Retinal pigment epithelial cell (primary cell): Measurements from ENCODE around the gene WNT4.

Source experiments
- DNase-seq: peaks from one replicate; pipeline ENCODE4 v3.0.0-alpha.2; 2010; ENCODE audit warnings: low read depth
- H3K4me3 ChIP-seq: 2 replicates; pipeline ENCODE4 v1.5.1; 2011; ENCODE audit warnings: mild to moderate bottlenecking, low read length, control low read depth, moderate library complexity
- TF ChIP-seq, protein P1 (sequence below): conservative IDR thresholded peaks from 2 replicates; pipeline ENCODE4 v1.5.1; 2011; ENCODE audit warnings: low read depth, low read length, control low read depth, inconsistent platforms

Gene WNT4

GRCh38 chr1:22102746-22103145, 40.2 kb downstream of the WNT4 start:
- H3K4me3 ChIP-seq: no peak overlapping the region
- TF ChIP-seq, protein P1, sequence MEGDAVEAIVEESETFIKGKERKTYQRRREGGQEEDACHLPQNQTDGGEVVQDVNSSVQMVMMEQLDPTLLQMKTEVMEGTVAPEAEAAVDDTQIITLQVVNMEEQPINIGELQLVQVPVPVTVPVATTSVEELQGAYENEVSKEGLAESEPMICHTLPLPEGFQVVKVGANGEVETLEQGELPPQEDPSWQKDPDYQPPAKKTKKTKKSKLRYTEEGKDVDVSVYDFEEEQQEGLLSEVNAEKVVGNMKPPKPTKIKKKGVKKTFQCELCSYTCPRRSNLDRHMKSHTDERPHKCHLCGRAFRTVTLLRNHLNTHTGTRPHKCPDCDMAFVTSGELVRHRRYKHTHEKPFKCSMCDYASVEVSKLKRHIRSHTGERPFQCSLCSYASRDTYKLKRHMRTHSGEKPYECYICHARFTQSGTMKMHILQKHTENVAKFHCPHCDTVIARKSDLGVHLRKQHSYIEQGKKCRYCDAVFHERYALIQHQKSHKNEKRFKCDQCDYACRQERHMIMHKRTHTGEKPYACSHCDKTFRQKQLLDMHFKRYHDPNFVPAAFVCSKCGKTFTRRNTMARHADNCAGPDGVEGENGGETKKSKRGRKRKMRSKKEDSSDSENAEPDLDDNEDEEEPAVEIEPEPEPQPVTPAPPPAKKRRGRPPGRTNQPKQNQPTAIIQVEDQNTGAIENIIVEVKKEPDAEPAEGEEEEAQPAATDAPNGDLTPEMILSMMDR: no peak
- DNase-seq: peak; percentile 25

DNA sequence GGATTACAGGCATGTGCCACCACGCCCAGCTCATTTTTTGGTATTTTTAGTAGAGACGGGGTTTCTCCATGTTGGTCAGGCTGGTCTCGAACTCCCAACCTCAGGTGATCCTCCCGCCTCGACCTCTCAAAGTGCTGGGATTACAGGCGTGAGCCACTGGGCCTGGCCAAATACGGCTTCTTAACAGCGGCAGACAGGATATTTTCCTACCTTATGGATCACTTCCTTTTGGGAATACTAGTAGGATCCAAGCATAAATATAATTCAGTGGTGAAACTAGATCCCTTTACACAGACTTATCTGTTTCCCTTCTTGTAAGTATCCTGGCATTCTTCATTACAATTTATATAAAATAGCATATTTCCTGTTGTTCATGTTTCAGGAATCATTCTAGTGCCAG, 40.9 kb downstream of the WNT4 start:
- TF ChIP-seq, protein P1: no peak
- no peak overlapping the region for H3K4me3 ChIP-seq
- no peak for DNase-seq

DNA sequence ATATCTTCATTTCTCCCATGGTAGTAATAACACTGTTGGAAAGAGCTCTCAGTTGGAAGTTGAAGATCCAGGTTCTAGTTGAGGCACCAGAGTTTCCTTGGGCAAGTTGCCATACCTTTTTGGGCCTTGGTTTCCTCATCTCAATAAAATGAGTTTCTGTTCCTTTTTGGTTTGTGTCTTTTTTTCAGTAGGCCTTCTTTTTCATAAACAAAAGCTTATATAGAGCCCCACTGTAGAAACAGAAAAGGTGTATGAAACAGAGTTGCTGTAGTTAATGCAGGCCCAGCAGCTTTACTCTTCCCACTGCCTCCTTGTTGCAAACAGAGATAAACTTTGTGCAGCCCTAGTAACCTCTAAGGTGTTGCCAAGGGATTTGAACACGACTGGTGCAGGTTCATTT, 41.7 kb downstream of the WNT4 start:
- TF ChIP-seq, protein P1: no peak
- DNase-seq: no peak
- no peak overlapping the region for H3K4me3 ChIP-seq

GRCh38 chr1:22100168-22100567, 42.7 kb downstream of the WNT4 start:
- DNase-seq: no peak
- H3K4me3 ChIP-seq: no peak overlapping the region
- TF ChIP-seq, protein P1: no peak

GRCh38 chr1:22098752-22099151, 44.1 kb downstream of the WNT4 start:
- H3K4me3 ChIP-seq: no peak overlapping the region
- TF ChIP-seq, protein P1: no peak
- no peak for DNase-seq

- H3K4me3 ChIP-seq: no peak overlapping the region
- no peak for DNase-seq
- TF ChIP-seq, protein P1: no peak
Measured at GRCh38 chr1:22096463-22096862, 46.4 kb downstream of the WNT4 start.

- H3K4me3 ChIP-seq: no peak overlapping the region
- TF ChIP-seq, protein P1: no peak
- peak; percentile 44 for DNase-seq
Measured at GRCh38 chr1:22096036-22096435, 46.9 kb downstream of the WNT4 start.
